ENCODE data around the gene SERPINB1. TPM values are rescaled to one million over a fixed set of nuclear protein-coding genes. Genes with fewer than 3 reads are reported as not detected.

Gene SERPINB1
- total RNA-seq, 2 experiments from 2014 or later, result 200 to 243 TPM

GRCh38 chr6:2850538-2851113 is 9.0 kb upstream of the SERPINB1 start:
- Mint-ChIP-seq H3K9me3 (ENCODE audit: low read depth) (no peaks in the 10 kb centered on the region), H3K27ac (peak overlapping the region; percentile 47), H3K36me3 (ENCODE audit: low read depth) (peaks cover 3% of the 10 kb centered on the region), H3K27me3 (no peaks in the 10 kb centered on the region), H3K4me1 (peaks cover 66% of the 10 kb centered on the region), H3K4me3 (no peak overlapping the region)
- ChIA-PET CTCF (interaction anchor here (0.8 to 2.0 kb wide), 11 partner anchors 9 to 157 kb away, joined by 3 to 11 read pairs (median 3); partner anchors contain the start of gene SERPINB1), POLR2A (interaction anchor here (1.0 kb wide), 1 partner anchor 9 kb away, joined by 4 read pairs; the partner anchor contains the start of gene SERPINB1)
- no peak for DNase-seq
- intact Hi-C loops (cut with DNase I, micrococcal nuclease), result no loop called here
- ATAC-seq, result no peak

- CTCF ChIA-PET, result interaction anchor here (0.6 to 2.0 kb wide), 7 partner anchors 23 to 141 kb away, joined by 3 to 11 read pairs (median 3); no protein-coding TSS in a partner anchor
- peak overlapping the region; percentile 88 for H3K27ac Mint-ChIP-seq
- H3K4me3 Mint-ChIP-seq, result peak overlapping the region; percentile 58
- H3K27me3 Mint-ChIP-seq, result no peaks in the 10 kb centered on the region
- H3K9me3 Mint-ChIP-seq (ENCODE audit: low read depth), result no peaks in the 10 kb centered on the region
- intact Hi-C loops (cut with DNase I, micrococcal nuclease), result loop anchor here in 1 of 2 experiments (5.0 kb wide), 1 partner anchor 208 kb away; no protein-coding TSS in a partner anchor
- H3K4me1 Mint-ChIP-seq, result peaks cover 59% of the 10 kb centered on the region
- DNase-seq, result peak; percentile 86
- ATAC-seq, result peak; percentile 69
- peaks cover 3% of the 10 kb centered on the region for H3K36me3 Mint-ChIP-seq (ENCODE audit: low read depth)
- POLR2A ChIA-PET, result interaction anchor here (1.0 to 1.6 kb wide), 2 partner anchors 9 to 92 kb away, joined by 3 to 5 read pairs; no protein-coding TSS in a partner anchor
These were observed 7.2 kb upstream of the SERPINB1 start for GRCh38 chr6:2848851-2849250.

GRCh38 chr6:2845880-2846208 is 4.2 kb upstream of the SERPINB1 start:
- ChIA-PET POLR2A (interaction anchor here (0.6 to 1.6 kb wide), 11 partner anchors 12 to 208 kb away, joined by 3 to 13 read pairs (median 5); no protein-coding TSS in a partner anchor), CTCF (interaction anchor here (0.6 to 9.1 kb wide), 43 partner anchors 11 to 218 kb away, joined by 3 to 165 read pairs (median 8); partner anchors contain the start of gene SERPINB9)
- Mint-ChIP-seq H3K4me3 (peak overlapping the region; percentile 32), H3K27me3 (no peaks in the 10 kb centered on the region), H3K36me3 (ENCODE audit: low read depth) (peaks cover 8% of the 10 kb centered on the region), H3K27ac (peak overlapping the region; percentile 90), H3K4me1 (peaks cover 67% of the 10 kb centered on the region), H3K9me3 (ENCODE audit: low read depth) (no peaks in the 10 kb centered on the region)
- intact Hi-C loops (cut with DNase I, micrococcal nuclease), result loop anchor here (1.0 to 5.0 kb wide), 9 partner anchors 12 to 211 kb away; no protein-coding TSS in a partner anchor
- ATAC-seq (no peak), DNase-seq (no peak)

- no peak overlapping the region for H3K4me3 Mint-ChIP-seq
- H3K9me3 Mint-ChIP-seq (ENCODE audit: low read depth), result no peaks in the 10 kb centered on the region
- CTCF ChIA-PET, result interaction anchor here (0.7 to 9.1 kb wide), 4 partner anchors 51 to 224 kb away, joined by 3 to 165 read pairs (median 4); partner anchors contain the start of gene RIPK1
- POLR2A ChIA-PET, result no interaction called here
- intact Hi-C loops (cut with DNase I, micrococcal nuclease), result loop anchor here (5.0 kb wide), 2 partner anchors 223 to 363 kb away; partner anchors contain the start of gene RIPK1 (in 1 of the 2)
- H3K27ac Mint-ChIP-seq, result peak overlapping the region; percentile 39
- ATAC-seq (no peak), DNase-seq (no peak)
- peaks cover 80% of the 10 kb centered on the region for H3K4me1 Mint-ChIP-seq
- H3K27me3 Mint-ChIP-seq, result no peaks in the 10 kb centered on the region
- H3K36me3 Mint-ChIP-seq (ENCODE audit: low read depth), result peaks cover 25% of the 10 kb centered on the region
These were observed 2.3 kb upstream of the SERPINB1 start for GRCh38 chr6:2844008-2844407.

- Mint-ChIP-seq H3K27me3 (no peaks in the 10 kb centered on the region), H3K27ac (peak overlapping the region; percentile 39), H3K36me3 (ENCODE audit: low read depth) (peaks cover 29% of the 10 kb centered on the region), H3K9me3 (ENCODE audit: low read depth) (no peaks in the 10 kb centered on the region), H3K4me1 (peaks cover 75% of the 10 kb centered on the region), H3K4me3 (no peak overlapping the region)
- ATAC-seq (no peak), DNase-seq (no peak)
- intact Hi-C loops (cut with DNase I, micrococcal nuclease), result loop anchor here (5.0 kb wide), 2 partner anchors 224 to 364 kb away; partner anchors contain the start of gene RIPK1 (in 1 of the 2)
- POLR2A ChIA-PET, result no interaction called here
- CTCF ChIA-PET, result interaction anchor here (0.7 to 9.1 kb wide), 6 partner anchors 50 to 225 kb away, joined by 3 to 165 read pairs (median 16); partner anchors contain the start of gene RIPK1
These were observed 1.6 kb upstream of the SERPINB1 start for GRCh38 chr6:2843138-2843740.

- CTCF ChIA-PET, result interaction anchor here (0.7 to 9.1 kb wide), 32 partner anchors 8 to 372 kb away, joined by 3 to 165 read pairs (median 4); partner anchors contain the start of gene WRNIP1
- no peak for ATAC-seq
- H3K27me3 Mint-ChIP-seq, result no peaks in the 10 kb centered on the region
These were observed 483 bp upstream of the SERPINB1 start for GRCh38 chr6:2842139-2842552.

GRCh38 chr6:2840749-2841061 is 958 bp downstream of the SERPINB1 start:
- intact Hi-C loops (cut with DNase I, micrococcal nuclease), result loop anchor here (1.0 to 5.0 kb wide), 12 partner anchors 13 to 367 kb away; partner anchors contain the start of genes RIPK1 (in 2 of the 2), BPHL (in 1 of the 2), NQO2 (in 1 of the 2) and WRNIP1 (in 1 of the 2)
- no peaks in the 10 kb centered on the region for H3K27me3 Mint-ChIP-seq
- no peak for ATAC-seq
- no peak for DNase-seq
- H3K27ac Mint-ChIP-seq, result peak overlapping the region; percentile 89
- peaks cover 50% of the 10 kb centered on the region for H3K36me3 Mint-ChIP-seq (ENCODE audit: low read depth)
- no peaks in the 10 kb centered on the region for H3K9me3 Mint-ChIP-seq (ENCODE audit: low read depth)
- CTCF ChIA-PET, result interaction anchor here (0.7 to 9.1 kb wide), 15 partner anchors 15 to 149 kb away, joined by 3 to 165 read pairs (median 7); no protein-coding TSS in a partner anchor
- POLR2A ChIA-PET, result interaction anchor here (0.6 to 3.4 kb wide), 11 partner anchors 14 to 159 kb away, joined by 3 to 64 read pairs (median 9); partner anchors contain the start of genes NQO2 and WRNIP1
- H3K4me1 Mint-ChIP-seq, result peaks cover 65% of the 10 kb centered on the region
- peak overlapping the region; percentile 96 for H3K4me3 Mint-ChIP-seq

More at GRCh38 chr6:2842139-2842552, 483 bp upstream of the SERPINB1 start:
- H3K9me3 Mint-ChIP-seq (ENCODE audit: low read depth), result no peaks in the 10 kb centered on the region
- intact Hi-C loops (cut with DNase I, micrococcal nuclease), result loop anchor here (5.0 kb wide), 2 partner anchors 225 to 365 kb away; partner anchors contain the start of gene RIPK1 (in 1 of the 2)
- peak overlapping the region; percentile 91 for H3K27ac Mint-ChIP-seq
- POLR2A ChIA-PET, result interaction anchor here (0.8 to 3.4 kb wide), 26 partner anchors 9 to 222 kb away, joined by 3 to 64 read pairs (median 4); partner anchors contain the start of genes NQO2, SERPINB6 and WRNIP1
- peaks cover 69% of the 10 kb centered on the region for H3K4me1 Mint-ChIP-seq
- peak overlapping the region; percentile 96 for H3K4me3 Mint-ChIP-seq
- H3K36me3 Mint-ChIP-seq (ENCODE audit: low read depth), result peaks cover 37% of the 10 kb centered on the region
- no peak for DNase-seq

GRCh38 chr6:2839982-2840748 is 1.5 kb downstream of the SERPINB1 start:
- CTCF ChIA-PET, result interaction anchor here (0.6 to 9.1 kb wide), 15 partner anchors 16 to 1181 kb away, joined by 3 to 165 read pairs (median 4); a partner anchor contains a TSS
- peak overlapping the region; percentile 72 for H3K27ac Mint-ChIP-seq

GRCh38 chr6:2839195-2839981 is 2.3 kb downstream of the SERPINB1 start:
- POLR2A ChIA-PET, result interaction anchor here (0.6 to 3.4 kb wide), 8 partner anchors 21 to 162 kb away, joined by 3 to 64 read pairs (median 6); no protein-coding TSS in a partner anchor
- intact Hi-C loops (cut with DNase I, micrococcal nuclease), result no loop called here
- Mint-ChIP-seq H3K36me3 (ENCODE audit: low read depth) (peaks cover 63% of the 10 kb centered on the region), H3K4me3 (peak overlapping the region; percentile 96), H3K4me1 (peaks cover 67% of the 10 kb centered on the region), H3K9me3 (ENCODE audit: low read depth) (no peaks in the 10 kb centered on the region), H3K27me3 (no peaks in the 10 kb centered on the region), H3K27ac (peak overlapping the region; percentile 72)
- CTCF ChIA-PET, result interaction anchor here (0.6 to 9.1 kb wide), 10 partner anchors 19 to 1182 kb away, joined by 3 to 165 read pairs (median 5); a partner anchor contains a TSS
- DNase-seq (no peak), ATAC-seq (no peak)

More at GRCh38 chr6:2839982-2840748, 1.5 kb downstream of the SERPINB1 start:
- H3K9me3 Mint-ChIP-seq (ENCODE audit: low read depth), result no peaks in the 10 kb centered on the region
- peaks cover 66% of the 10 kb centered on the region for H3K4me1 Mint-ChIP-seq
- intact Hi-C loops (cut with DNase I, micrococcal nuclease), result loop anchor here (1.0 to 5.0 kb wide), 6 partner anchors 15 to 367 kb away; partner anchors contain the start of gene RIPK1 (in 2 of the 2)
- peaks cover 56% of the 10 kb centered on the region for H3K36me3 Mint-ChIP-seq (ENCODE audit: low read depth)
- POLR2A ChIA-PET, result interaction anchor here (0.6 to 3.4 kb wide), 10 partner anchors 18 to 100 kb away, joined by 3 to 64 read pairs (median 9); no protein-coding TSS in a partner anchor
- ATAC-seq, result no peak
- no peak for DNase-seq
- H3K4me3 Mint-ChIP-seq, result peak overlapping the region; percentile 96
- no peaks in the 10 kb centered on the region for H3K27me3 Mint-ChIP-seq

- peaks cover 56% of the 10 kb centered on the region for H3K4me1 Mint-ChIP-seq
- no peak overlapping the region for H3K4me3 Mint-ChIP-seq
- no peak overlapping the region for H3K27ac Mint-ChIP-seq
- intact Hi-C loops (cut with DNase I, micrococcal nuclease), result no loop called here
- H3K9me3 Mint-ChIP-seq (ENCODE audit: low read depth), result no peaks in the 10 kb centered on the region
- ChIA-PET CTCF (interaction anchor here (1.1 to 6.2 kb wide), 3 partner anchors 47 to 187 kb away, joined by 4 to 45 read pairs (median 5); no protein-coding TSS in a partner anchor), POLR2A (no interaction called here)
- H3K27me3 Mint-ChIP-seq, result no peaks in the 10 kb centered on the region
- no peak for DNase-seq
- peaks cover 72% of the 10 kb centered on the region for H3K36me3 Mint-ChIP-seq (ENCODE audit: low read depth)
- ATAC-seq, result no peak
These were observed 3.4 kb downstream of the SERPINB1 start for GRCh38 chr6:2838251-2838650.

Data from activated CD4-positive, alpha-beta T cell treated with anti-CD3 and anti-CD28 coated beads for 36 hours (primary cell).